Caco-2 (cell line): ENCODE data around the gene TDP1. TPM values are rescaled to one million over a fixed set of nuclear protein-coding genes. Genes with fewer than 3 reads are reported as not detected.

Experiments used
- BruUV-seq: library from RNA; stranded (reverse); fragments of 400-500 nt; replicated peaks from 2 replicates; lab custom pipeline; 2021; lab: Mats Ljungman, UMichigan
- CTCF ChIA-PET: fragments of 300-600 bp; sonication (Branson Sonifier 250); formaldehyde crosslinking; loops from one replicate; lab custom pipeline; 2022; ENCODE audit warnings: antibody characterized with exemption; lab: Charles Lee
- POLR2A ChIA-PET: fragments of 300-600 bp; sonication (Branson Sonifier 250); formaldehyde crosslinking; loops from one replicate; lab custom pipeline; 2022; ENCODE audit warnings: antibody characterized with exemption; lab: Charles Lee
- DNase-seq, 2 experiments: peaks; one replicate each; pipeline versions ENCODE4 v3.0.0 to v3.0.0-alpha.2; 2020 to 2022
- H3K27me3 ChIP-seq: replicated peaks from 2 replicates; pipeline ENCODE4 v1.6.0; 2011; ENCODE audit warnings: low read length; ENCODE audit not compliant: control insufficient read depth, insufficient read depth
- H3K36me3 ChIP-seq: 2 replicates; pipeline ENCODE4 v1.5.1; 2011; ENCODE audit warnings: low read length; ENCODE audit not compliant: control insufficient read depth, insufficient read depth
- H3K4me1 ChIP-seq: fragments of 250-450 bp; sonication (Bioruptor Pico); 2 replicates; pipeline ENCODE4 v1.5.1; 2020; ENCODE audit warnings: mild to moderate bottlenecking
- H3K4me3 ChIP-seq: 2 replicates; pipeline ENCODE4 v1.5.1; 2011; ENCODE audit warnings: low read depth, mild to moderate bottlenecking, control low read depth, low read length
- H3K9me3 ChIP-seq: fragments of 250-450 bp; sonication (Bioruptor Pico); 2 replicates; pipeline ENCODE4 v1.5.1; 2020; ENCODE audit warnings: mild to moderate bottlenecking, moderate library complexity
- H3K27ac Mint-ChIP-seq: one replicate; pipeline ENCODE4 v1.8.0; 2022; ENCODE audit warnings: mixed read lengths; ENCODE audit not compliant: unreplicated experiment
- H3K27me3 Mint-ChIP-seq: one replicate; pipeline ENCODE4 v1.8.0; 2022; ENCODE audit warnings: mixed read lengths; ENCODE audit not compliant: insufficient read depth, unreplicated experiment
- H3K36me3 Mint-ChIP-seq: one replicate; pipeline ENCODE4 v1.8.0; 2022; ENCODE audit warnings: mild to moderate bottlenecking, mixed read lengths; ENCODE audit not compliant: insufficient read depth, unreplicated experiment
- H3K4me1 Mint-ChIP-seq: one replicate; pipeline ENCODE4 v1.8.0; 2022; ENCODE audit warnings: low read depth, mixed read lengths; ENCODE audit not compliant: unreplicated experiment
- H3K4me3 Mint-ChIP-seq: one replicate; pipeline ENCODE4 v1.8.0; 2022; ENCODE audit warnings: mild to moderate bottlenecking, moderate library complexity, mixed read lengths; ENCODE audit not compliant: unreplicated experiment
- H3K9me3 Mint-ChIP-seq: one replicate; pipeline ENCODE4 v1.8.0; 2022; ENCODE audit warnings: mixed read lengths; ENCODE audit not compliant: unreplicated experiment
- intact Hi-C: fragments of 100-400 bp; cut with micrococcal nuclease; formaldehyde crosslinking; loops from one replicate; pipeline ENCODE4 v1.10.0; 2022; ENCODE audit not compliant: unreplicated experiment
- total RNA-seq: library from RNA; stranded (reverse); gene quantifications from 2 replicates; pipeline ENCODE4 v1.2.3, GENCODE V29; 2022
- TF ChIP-seq, protein P1 (sequence below), 2 experiments: fragments of 200-600 bp in 1 of 2; IDR thresholded peaks; 1 replicate in 1 of 2; 2 replicates in 1 of 2; pipeline versions ENCODE4 v1.5.1 to v1.8.0; 2011 to 2022; ENCODE audit warnings: antibody characterized with exemption in 1 of 2, control low read depth in 1 of 2, inconsistent platforms in 1 of 2, low read depth in 1 of 2, low read length in 1 of 2, mild to moderate bottlenecking in 1 of 2, moderate library complexity in 1 of 2; ENCODE audit not compliant: insufficient read depth in 1 of 2, severe bottlenecking in 1 of 2, unreplicated experiment in 1 of 2

TDP1 gene
- total RNA-seq, 1 experiment from 2014 or later: 29.0 TPM

DNA sequence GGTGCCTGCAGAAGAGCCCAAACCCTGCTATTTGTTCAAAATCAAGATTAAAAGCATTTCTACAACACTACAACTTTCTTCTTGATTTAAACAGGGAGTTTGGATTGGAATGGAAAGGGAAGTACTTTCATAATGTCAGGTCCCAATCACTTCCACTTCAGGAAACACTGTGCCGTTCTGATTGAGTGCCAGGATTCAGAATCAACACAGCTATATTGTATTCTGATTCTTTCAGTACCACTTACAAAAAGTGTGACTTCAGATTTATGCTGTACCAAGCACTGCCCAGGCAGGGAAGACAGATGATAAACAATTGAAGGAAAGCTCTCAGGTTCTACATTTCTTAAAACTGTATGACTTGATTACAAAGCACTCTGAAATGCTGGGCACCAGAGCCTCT is 3.2 kb downstream of the TDP1 start:
- no peak for DNase-seq
- peaks cover 7% of the 10 kb centered on the region for H3K36me3 ChIP-seq
- ChIA-PET POLR2A (no interaction called here), CTCF (interaction anchor here (0.6 to 2.6 kb wide), 2 partner anchors 14 to 277 kb away, joined by 4 to 6 read pairs; no protein-coding TSS in a partner anchor)
- H3K4me1 ChIP-seq: peaks cover 13% of the 10 kb centered on the region
- H3K9me3 Mint-ChIP-seq: no peaks in the 10 kb centered on the region
- H3K4me3 Mint-ChIP-seq: no peak overlapping the region
- H3K27me3 ChIP-seq: no peaks in the 10 kb centered on the region
- peaks cover 20% of the 10 kb centered on the region for H3K4me1 Mint-ChIP-seq
- no TSS peak for BruUV-seq
- H3K27me3 Mint-ChIP-seq: no peaks in the 10 kb centered on the region
- H3K36me3 Mint-ChIP-seq: peaks cover 43% of the 10 kb centered on the region
- no peak overlapping the region for H3K27ac Mint-ChIP-seq
- H3K9me3 ChIP-seq: no peaks in the 10 kb centered on the region
- intact Hi-C loops: no loop called here
- TF ChIP-seq, protein P1, sequence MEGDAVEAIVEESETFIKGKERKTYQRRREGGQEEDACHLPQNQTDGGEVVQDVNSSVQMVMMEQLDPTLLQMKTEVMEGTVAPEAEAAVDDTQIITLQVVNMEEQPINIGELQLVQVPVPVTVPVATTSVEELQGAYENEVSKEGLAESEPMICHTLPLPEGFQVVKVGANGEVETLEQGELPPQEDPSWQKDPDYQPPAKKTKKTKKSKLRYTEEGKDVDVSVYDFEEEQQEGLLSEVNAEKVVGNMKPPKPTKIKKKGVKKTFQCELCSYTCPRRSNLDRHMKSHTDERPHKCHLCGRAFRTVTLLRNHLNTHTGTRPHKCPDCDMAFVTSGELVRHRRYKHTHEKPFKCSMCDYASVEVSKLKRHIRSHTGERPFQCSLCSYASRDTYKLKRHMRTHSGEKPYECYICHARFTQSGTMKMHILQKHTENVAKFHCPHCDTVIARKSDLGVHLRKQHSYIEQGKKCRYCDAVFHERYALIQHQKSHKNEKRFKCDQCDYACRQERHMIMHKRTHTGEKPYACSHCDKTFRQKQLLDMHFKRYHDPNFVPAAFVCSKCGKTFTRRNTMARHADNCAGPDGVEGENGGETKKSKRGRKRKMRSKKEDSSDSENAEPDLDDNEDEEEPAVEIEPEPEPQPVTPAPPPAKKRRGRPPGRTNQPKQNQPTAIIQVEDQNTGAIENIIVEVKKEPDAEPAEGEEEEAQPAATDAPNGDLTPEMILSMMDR (IDR thresholded peaks at IDR 0.05; ENCODE audit: insufficient read depth in 1 of 2, low read depth in 1 of 2, low read length in 1 of 2, severe bottlenecking in 1 of 2, unreplicated experiment in 1 of 2): no peak
- no peak overlapping the region for H3K4me3 ChIP-seq

DNA sequence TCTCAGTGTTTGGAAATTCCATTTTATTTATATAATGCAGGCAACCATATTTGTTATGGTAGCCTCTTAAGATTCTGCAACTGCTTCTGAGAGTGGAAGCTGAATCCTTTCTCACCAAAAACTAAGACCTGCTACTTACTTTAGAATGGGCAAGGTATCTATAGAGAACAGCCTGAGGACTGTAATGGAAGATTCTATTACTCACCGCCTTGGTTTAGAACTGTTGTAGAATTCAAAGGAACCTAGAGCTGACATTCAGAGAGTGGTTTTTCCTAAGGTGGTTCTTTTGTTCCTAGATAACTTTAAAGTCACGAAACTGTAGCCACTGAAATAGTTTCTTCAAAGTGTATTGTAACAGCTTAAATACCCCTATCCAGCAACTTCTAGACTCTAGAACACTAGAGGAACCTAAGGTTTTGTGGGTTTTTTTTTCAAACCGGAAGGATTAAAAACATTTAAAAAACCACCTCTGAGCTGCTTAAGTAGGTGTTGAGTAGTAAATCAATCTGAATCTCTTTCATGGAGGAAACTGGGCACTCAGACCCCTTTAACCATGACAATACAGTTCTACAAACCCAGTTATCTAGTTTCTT is 4.2 kb downstream of the TDP1 start:
- Mint-ChIP-seq H3K4me3 (no peak overlapping the region), H3K9me3 (no peaks in the 10 kb centered on the region), H3K4me1 (peaks cover 20% of the 10 kb centered on the region), H3K27me3 (no peaks in the 10 kb centered on the region), H3K36me3 (peaks cover 36% of the 10 kb centered on the region), H3K27ac (no peak overlapping the region)
- intact Hi-C loops: no loop called here
- peaks cover 8% of the 10 kb centered on the region for H3K36me3 ChIP-seq
- H3K27me3 ChIP-seq: no peaks in the 10 kb centered on the region
- H3K4me1 ChIP-seq: peaks cover 13% of the 10 kb centered on the region
- no peak for DNase-seq
- no TSS peak for BruUV-seq
- TF ChIP-seq, protein P1 (IDR thresholded peaks at IDR 0.05; ENCODE audit: insufficient read depth in 1 of 2, low read depth in 1 of 2, low read length in 1 of 2, severe bottlenecking in 1 of 2, unreplicated experiment in 1 of 2): no peak
- H3K9me3 ChIP-seq: no peaks in the 10 kb centered on the region
- POLR2A ChIA-PET: no interaction called here
- no peak overlapping the region for H3K4me3 ChIP-seq
- CTCF ChIA-PET: interaction anchor here (2.6 kb wide), 1 partner anchor 13 kb away, joined by 6 read pairs; no protein-coding TSS in a partner anchor

DNA sequence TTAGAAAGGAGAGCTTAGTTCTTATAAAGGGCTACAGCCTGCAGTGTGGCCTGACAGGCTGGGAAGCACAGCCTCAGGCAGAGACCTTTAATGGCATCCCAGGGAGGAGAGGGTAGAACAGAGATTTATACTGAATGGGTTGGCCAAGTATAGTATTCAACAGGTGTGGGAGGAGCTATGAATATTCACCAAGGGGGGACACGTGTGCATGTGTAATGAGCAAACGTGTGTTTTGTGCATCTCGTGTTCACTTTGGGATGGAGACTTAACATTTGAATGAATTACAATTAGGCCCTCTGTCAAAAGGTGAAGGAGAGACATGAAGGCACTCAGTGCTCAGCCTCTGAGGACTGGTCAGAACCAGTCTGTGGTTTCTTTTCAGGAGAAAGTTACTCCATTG is 5.2 kb downstream of the TDP1 start:
- Mint-ChIP-seq H3K27ac (peak overlapping the region; percentile 56), H3K4me3 (no peak overlapping the region), H3K4me1 (peaks cover 20% of the 10 kb centered on the region), H3K9me3 (no peaks in the 10 kb centered on the region), H3K36me3 (peaks cover 36% of the 10 kb centered on the region), H3K27me3 (no peaks in the 10 kb centered on the region)
- ChIA-PET POLR2A (no interaction called here), CTCF (interaction anchor here (0.6 to 2.6 kb wide), 2 partner anchors 12 to 18 kb away, joined by 3 to 6 read pairs; no protein-coding TSS in a partner anchor)
- intact Hi-C loops: no loop called here
- H3K36me3 ChIP-seq: peaks cover 8% of the 10 kb centered on the region
- H3K27me3 ChIP-seq: no peaks in the 10 kb centered on the region
- H3K9me3 ChIP-seq: no peaks in the 10 kb centered on the region
- TF ChIP-seq, protein P1 (IDR thresholded peaks at IDR 0.05; ENCODE audit: insufficient read depth in 1 of 2, low read depth in 1 of 2, low read length in 1 of 2, severe bottlenecking in 1 of 2, unreplicated experiment in 1 of 2): no peak
- no peak for DNase-seq
- peaks cover 13% of the 10 kb centered on the region for H3K4me1 ChIP-seq
- no peak overlapping the region for H3K4me3 ChIP-seq
- BruUV-seq: no TSS peak
